Upper lobe of left lung (tissue), 4 donors: ENCODE results near the gene AQP12A.
"Not testable (repeated sequence)": the region's sequence is repeated elsewhere in the genome, so short reads cannot be mapped to it uniquely, and the experiment has no call there.

Experiments
- POLR2A ChIP-seq, 4 donors: fragments of 450-650 bp; IDR thresholded peaks; one replicate each; pipeline ENCODE4 v1.5.1; 2016 to 2017; ENCODE audit warnings: antibody characterized with exemption in 4 of 4, mild to moderate bottlenecking in 2 of 4
- TF ChIP-seq, protein P1 (sequence below), 6 experiments: fragments of 450-650 bp in 4 of 6; fragments of 200-600 bp in 2 of 6; sonication (generic) in 2 of 6; IDR thresholded peaks; one replicate each; pipeline ENCODE4 v1.5.1; 2016 to 2019; ENCODE audit warnings: antibody characterized with exemption in 6 of 6

DNA sequence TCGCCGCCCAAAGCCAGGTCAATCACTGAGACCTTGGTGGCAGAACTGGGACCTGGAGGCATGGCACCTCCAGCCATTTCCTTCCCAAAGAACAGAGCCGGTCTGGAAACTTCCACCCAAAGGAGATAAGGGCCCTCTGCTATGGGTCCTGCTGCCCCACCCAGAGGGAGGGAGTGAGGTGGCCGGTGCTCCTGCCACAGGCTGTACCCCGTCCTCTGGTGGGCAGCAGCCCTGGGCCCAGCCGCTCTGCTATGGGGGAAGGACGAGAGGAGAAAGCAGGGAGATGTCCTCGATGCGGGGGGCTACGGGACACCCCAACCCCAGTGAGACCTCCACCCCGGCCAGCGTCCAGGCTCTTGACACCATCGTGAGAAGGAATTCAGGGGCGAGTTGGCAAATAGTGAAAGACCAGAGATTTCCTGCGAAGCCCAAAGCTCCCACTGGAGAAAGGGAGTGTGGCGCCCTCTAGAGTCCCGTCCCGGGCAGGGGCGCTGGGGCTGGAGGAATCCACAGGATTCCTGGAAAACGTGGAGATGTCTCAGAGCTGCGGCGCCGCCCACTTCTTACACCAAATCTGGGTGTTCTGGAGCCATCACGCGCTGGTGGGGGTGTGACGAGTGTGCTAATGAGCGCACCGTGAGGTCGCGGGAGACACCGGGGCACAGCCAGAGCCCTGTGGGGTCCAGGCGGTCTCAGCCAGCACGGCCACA lies 7.3 kb downstream of the AQP12A start:
- TF ChIP-seq, protein P1, sequence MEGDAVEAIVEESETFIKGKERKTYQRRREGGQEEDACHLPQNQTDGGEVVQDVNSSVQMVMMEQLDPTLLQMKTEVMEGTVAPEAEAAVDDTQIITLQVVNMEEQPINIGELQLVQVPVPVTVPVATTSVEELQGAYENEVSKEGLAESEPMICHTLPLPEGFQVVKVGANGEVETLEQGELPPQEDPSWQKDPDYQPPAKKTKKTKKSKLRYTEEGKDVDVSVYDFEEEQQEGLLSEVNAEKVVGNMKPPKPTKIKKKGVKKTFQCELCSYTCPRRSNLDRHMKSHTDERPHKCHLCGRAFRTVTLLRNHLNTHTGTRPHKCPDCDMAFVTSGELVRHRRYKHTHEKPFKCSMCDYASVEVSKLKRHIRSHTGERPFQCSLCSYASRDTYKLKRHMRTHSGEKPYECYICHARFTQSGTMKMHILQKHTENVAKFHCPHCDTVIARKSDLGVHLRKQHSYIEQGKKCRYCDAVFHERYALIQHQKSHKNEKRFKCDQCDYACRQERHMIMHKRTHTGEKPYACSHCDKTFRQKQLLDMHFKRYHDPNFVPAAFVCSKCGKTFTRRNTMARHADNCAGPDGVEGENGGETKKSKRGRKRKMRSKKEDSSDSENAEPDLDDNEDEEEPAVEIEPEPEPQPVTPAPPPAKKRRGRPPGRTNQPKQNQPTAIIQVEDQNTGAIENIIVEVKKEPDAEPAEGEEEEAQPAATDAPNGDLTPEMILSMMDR (IDR thresholded peaks at IDR 0.05) = not testable (repeated sequence)
- TF ChIP-seq POLR2A (IDR thresholded peaks at IDR 0.05) = not testable (repeated sequence)
